ENCODE data around the gene EPHB2.

DNA sequence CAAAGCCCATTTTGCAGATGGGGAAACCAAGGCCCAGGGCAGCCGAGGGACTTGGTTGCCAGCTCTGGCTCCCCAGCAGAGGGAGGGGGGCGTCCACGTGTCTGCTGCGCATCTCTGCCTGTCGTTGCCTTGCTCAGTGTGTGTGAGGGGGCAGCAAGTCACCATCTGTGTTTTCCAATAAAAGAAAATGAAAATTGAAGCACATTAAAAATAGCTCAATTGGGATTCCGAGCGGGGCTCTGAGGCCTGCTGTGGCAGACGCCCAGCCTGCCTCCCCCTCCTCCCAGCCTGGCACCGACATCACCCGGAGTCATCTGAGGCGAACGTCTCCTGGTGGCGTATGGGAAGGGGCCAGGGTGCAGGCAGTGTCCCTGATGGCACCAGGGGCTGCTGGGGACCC is 51.2 kb downstream of the EPHB2 start:
- TF ChIP-seq, protein P1, sequence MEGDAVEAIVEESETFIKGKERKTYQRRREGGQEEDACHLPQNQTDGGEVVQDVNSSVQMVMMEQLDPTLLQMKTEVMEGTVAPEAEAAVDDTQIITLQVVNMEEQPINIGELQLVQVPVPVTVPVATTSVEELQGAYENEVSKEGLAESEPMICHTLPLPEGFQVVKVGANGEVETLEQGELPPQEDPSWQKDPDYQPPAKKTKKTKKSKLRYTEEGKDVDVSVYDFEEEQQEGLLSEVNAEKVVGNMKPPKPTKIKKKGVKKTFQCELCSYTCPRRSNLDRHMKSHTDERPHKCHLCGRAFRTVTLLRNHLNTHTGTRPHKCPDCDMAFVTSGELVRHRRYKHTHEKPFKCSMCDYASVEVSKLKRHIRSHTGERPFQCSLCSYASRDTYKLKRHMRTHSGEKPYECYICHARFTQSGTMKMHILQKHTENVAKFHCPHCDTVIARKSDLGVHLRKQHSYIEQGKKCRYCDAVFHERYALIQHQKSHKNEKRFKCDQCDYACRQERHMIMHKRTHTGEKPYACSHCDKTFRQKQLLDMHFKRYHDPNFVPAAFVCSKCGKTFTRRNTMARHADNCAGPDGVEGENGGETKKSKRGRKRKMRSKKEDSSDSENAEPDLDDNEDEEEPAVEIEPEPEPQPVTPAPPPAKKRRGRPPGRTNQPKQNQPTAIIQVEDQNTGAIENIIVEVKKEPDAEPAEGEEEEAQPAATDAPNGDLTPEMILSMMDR (IDR thresholded peaks at IDR 0.05; ENCODE audit: extremely low read depth in 1 of 2, insufficient read depth in 1 of 2, low read depth in 1 of 2, low read length in 2 of 2): no peak
- no peak for TF ChIP-seq POLR2AphosphoS5 (IDR thresholded peaks at IDR 0.05; ENCODE audit: insufficient read depth, low read depth, low read length)
- TF ChIP-seq, protein P2, sequence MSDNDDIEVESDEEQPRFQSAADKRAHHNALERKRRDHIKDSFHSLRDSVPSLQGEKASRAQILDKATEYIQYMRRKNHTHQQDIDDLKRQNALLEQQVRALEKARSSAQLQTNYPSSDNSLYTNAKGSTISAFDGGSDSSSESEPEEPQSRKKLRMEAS (IDR thresholded peaks at IDR 0.05; ENCODE audit: insufficient read depth, insufficient read length): no peak
- no peak for TF ChIP-seq EZH2 (IDR thresholded peaks at IDR 0.05; ENCODE audit: borderline replicate concordance, low read depth, low read length, severe bottlenecking)
- TF ChIP-seq POLR2A (IDR thresholded peaks at IDR 0.05; ENCODE audit: low read depth, low read length): no peak
- no peak for TF ChIP-seq MYC (IDR thresholded peaks at IDR 0.05; ENCODE audit: low read depth, low read length)
